ENCODE results near the gene GNA12. TPM values are rescaled to one million over a fixed set of nuclear protein-coding genes. Genes with fewer than 3 reads are reported as not detected.

GNA12 gene
- total and polyA plus RNA-seq, 9 of the 15 experiments (the other 6 are each of a cell fraction or from before 2014, with no cell fraction given) = 0.65 to 32.7 (median 9.6) TPM

- in situ Hi-C loops (cut with MboI) = no loop called here
- CTCF ChIA-PET (ENCODE audit: low intra/inter-chr PET ratio) = no interaction called here
- no peak for FAIRE-seq
- TF ChIP-seq HDAC1 (IDR thresholded peaks at IDR 0.05) = no peak
- no peak for TF ChIP-seq ZNF398 (CRISPR knock-in tag; IDR thresholded peaks at IDR 0.05)
- no peak for TF ChIP-seq ZNF592 (IDR thresholded peaks at IDR 0.05)
- no peak for TF ChIP-seq TBP (optimal IDR thresholded peaks at IDR 0.05; ENCODE audit: low read depth, low read length)
- no peak for TF ChIP-seq TEAD2 (tag; IDR thresholded peaks at IDR 0.05)
- TF ChIP-seq KDM2B (CRISPR knock-in tag; IDR thresholded peaks at IDR 0.05) = no peak
- no peak for TF ChIP-seq SUPT5H (IDR thresholded peaks at IDR 0.05)
- TF ChIP-seq E2F1 (CRISPR knock-in tag; IDR thresholded peaks at IDR 0.05) = no peak
- TF ChIP-seq ZNF655 (CRISPR knock-in tag; IDR thresholded peaks at IDR 0.05) = no peak
- TF ChIP-seq TRIM28 (IDR thresholded peaks at IDR 0.05) = no peak
- no peak for TF ChIP-seq ZFP91 (CRISPR knock-in tag; IDR thresholded peaks at IDR 0.05)
- TF ChIP-seq RBBP5 (IDR thresholded peaks at IDR 0.05; ENCODE audit: borderline replicate concordance, insufficient read depth, low read length, poor library complexity, severe bottlenecking) = no peak
- TF ChIP-seq SMARCA5 (IDR thresholded peaks at IDR 0.05) = no peak
These were observed 48.2 kb downstream of the GNA12 start for GRCh38 chr7:2795906-2796305.

More at GRCh38 chr7:2795906-2796305, 48.2 kb downstream of the GNA12 start:
- Histone ChIP-seq H3K27me3 (ENCODE audit: control insufficient read depth in 2 of 2, insufficient read depth in 2 of 2, low read length in 2 of 2) (no peaks in the 10 kb centered on the region), H4K20me1 (replicated peaks; ENCODE audit: control insufficient read depth, insufficient read depth, low read length) (0 out of 2 replicates have a peak, but pooled peaks cover 3% of the 10 kb centered on the region), H3K27ac (ENCODE audit: extremely low read depth, low read depth, low read length) (no peak overlapping the region), H3K4me2 (ENCODE audit: insufficient read depth, low read length) (no peak overlapping the region), H3K9me1 (ENCODE audit: control insufficient read depth, insufficient read depth, low read length) (no peaks in the 10 kb centered on the region), H3K4me1 (replicated peaks in 1 of 2; ENCODE audit: control insufficient read depth in 2 of 2, insufficient read depth in 2 of 2, low read length in 2 of 2) (peaks cover 0 to 4% of the 10 kb centered on the region in 2 experiments; a peak in 2 of 5 replicates), H3K9me3 (replicated peaks; ENCODE audit: control insufficient read depth, insufficient read depth, low read depth, low read length) (no peaks in the 10 kb centered on the region), H3K36me3 (ENCODE audit: control insufficient read depth, insufficient read depth, low read length) (peaks cover 26% of the 10 kb centered on the region; the same call in 2 of the 3 replicates), H3K79me2 (ENCODE audit: control insufficient read depth, insufficient read depth, low read length) (peaks cover 20% of the 10 kb centered on the region), H3K4me3 (no peak overlapping the region), H2AFZ (ENCODE audit: low read depth, low read length) (no peak overlapping the region), H3K9ac (ENCODE audit: insufficient read depth in 1 of 2, low read depth in 2 of 2, low read length in 2 of 2) (no peak overlapping the region)
- BruUV-seq (replicated peaks) = no TSS peak
- 64% methylated on average over 8 of the region's 9 CpGs for WGBS (ENCODE audit: insufficient coverage, low coverage, missing lambda C conversion rate)
- no peak for ATAC-seq
- POLR2A ChIA-PET = interaction anchor here (1.1 kb wide), 1 partner anchor 9 kb away, joined by 5 read pairs; no protein-coding TSS in a partner anchor
- intact Hi-C loops (cut with micrococcal nuclease) = no loop called here
- DNase-seq (ENCODE audit: extremely low read depth in 1 of 4, low spot score in 3 of 4) = no peak

Measured in K562 (cell line).